NCI-H460 (cell line): ENCODE data around the gene WDR62. TPM values are rescaled to one million over a fixed set of nuclear protein-coding genes. Genes with fewer than 3 reads are reported as not detected.

ENCODE experiments used
- DNase-seq: peaks from one replicate; pipeline ENCODE4 v3.0.0-alpha.2; 2016; ENCODE audit warnings: low read depth; ENCODE audit errors: extremely low read depth
- polyA plus RNA-seq: library from polyadenylated mRNA; depleted of rRNA; stranded (reverse); fragments of >200 nt; gene quantifications from 2 replicates; pipeline ENCODE4 v1.2.3, GENCODE V29; 2014; cell fraction: nucleus; rRNA removed
- total RNA-seq: library from RNA; depleted of rRNA; stranded (reverse); fragments of >200 nt; shearing (Covaris generic); gene quantifications from 2 replicates; pipeline ENCODE4 v1.2.3, GENCODE V29; 2014; rRNA removed

The WDR62 gene
- total RNA-seq = 12.3 and 13.7 TPM in 2 replicates
- 77.5 and 87.0 TPM in 2 replicates for polyA plus RNA-seq

DNA sequence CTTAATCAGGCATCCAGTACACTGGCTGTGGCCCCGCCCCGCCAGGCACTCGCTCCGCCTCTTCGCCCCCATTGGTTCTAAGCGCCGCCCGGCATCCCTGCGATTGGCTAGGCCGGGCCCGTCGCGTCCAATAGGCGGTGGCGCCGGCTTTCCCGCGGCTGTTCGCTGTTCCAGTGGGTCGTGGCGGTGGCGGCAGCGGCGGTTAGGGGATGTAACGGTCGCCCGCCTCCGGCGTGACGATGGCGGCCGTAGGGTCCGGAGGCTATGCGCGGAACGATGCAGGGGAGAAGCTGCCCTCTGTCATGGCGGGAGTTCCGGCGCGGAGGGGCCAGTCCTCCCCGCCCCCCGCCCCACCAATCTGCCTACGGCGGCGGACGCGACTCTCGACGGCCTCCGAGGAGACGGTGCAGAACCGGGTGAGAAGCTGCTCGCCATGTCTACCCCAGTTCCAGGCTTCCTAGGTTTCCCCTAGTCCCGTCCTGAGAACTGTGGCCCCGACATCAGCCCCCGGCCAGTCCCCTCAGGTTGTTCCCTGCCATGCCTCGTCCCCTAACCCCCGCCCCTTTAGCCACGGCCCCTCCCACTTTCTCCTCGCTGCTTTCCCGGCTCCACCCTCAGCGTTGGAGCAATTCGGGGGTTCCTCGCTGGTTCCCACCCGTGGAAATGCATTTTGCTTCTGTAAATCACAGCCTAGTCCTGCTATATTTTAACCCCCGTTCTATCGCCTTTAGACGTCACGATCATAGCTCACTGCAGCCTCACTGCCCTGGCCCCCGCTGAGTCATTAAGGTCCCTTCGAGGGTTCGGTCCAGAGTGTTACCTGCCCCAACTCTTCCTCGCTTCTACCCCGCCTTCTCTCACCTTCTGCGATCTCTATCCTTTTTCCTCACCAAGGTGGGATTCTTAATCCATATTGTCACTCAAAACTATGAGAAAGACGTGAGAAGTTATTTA, at the start of gene WDR62:
WDR62 (plus strand) TSS at position 165 of the 954 bp plus-strand sequence; CDS start at position 240, 75 bp downstream.
- DNase-seq = peak; percentile 92

DNA sequence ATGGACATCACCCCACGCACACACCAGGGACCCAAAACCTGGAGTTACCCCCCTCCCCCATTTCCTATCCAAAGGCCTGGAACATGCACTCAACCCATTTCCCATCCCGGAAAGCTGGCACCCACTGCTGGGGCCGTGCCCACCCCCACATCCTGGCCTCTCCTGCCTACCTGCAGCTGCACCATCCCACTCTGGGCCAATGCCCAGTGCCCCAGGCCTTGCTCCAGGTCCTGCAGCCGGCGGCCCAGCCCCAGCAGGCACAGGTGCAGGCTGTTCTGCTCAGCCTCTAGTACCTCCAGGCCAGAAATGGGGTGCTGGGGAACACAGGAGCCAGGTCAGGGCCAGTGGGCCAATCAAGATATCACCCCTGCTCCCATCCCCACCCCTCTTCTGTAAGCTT, 47.7 kb upstream of the WDR62 start:
- DNase-seq = no peak

DNA sequence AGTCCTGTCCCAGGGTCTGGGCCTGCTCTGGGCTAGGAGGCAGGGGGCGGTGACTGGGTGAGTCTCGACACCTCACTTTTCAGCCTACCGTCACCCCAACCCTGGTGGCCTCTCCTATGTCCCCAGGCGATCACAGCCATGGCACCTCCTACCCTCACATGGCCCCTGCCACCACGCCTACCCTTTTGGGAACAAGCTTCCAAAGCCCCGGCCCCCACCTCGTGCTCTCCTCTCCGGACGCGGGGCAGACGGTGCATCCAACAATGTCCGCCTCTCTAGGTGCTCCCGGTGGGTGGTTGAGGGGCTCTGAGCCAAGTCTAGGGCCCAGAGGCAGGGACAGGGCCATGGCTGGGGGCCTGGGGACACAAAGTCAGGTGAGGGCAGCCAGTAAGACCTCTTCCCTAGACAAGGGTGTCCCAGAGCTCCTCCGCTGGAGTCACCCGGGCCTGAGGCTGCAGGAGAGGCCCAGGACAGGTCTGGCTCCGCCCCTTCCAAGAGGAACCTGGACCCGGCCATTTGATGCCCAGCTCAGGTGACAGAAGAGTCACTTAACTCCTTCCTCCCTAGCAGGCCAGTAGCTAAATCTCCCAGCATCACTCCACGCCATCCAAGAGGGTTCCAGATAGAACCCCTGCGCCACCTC, 46.2 kb upstream of the WDR62 start, which contains the start of gene SYNE4:
SYNE4 (minus strand) TSS at position 478 of the 643 bp plus-strand sequence; CDS start at position 346, 132 bp downstream.
- DNase-seq = no peak

- DNase-seq = peak; percentile 53
Observed at GRCh38 chr19:36009220-36009619, 45.5 kb upstream of the WDR62 start.

DNA sequence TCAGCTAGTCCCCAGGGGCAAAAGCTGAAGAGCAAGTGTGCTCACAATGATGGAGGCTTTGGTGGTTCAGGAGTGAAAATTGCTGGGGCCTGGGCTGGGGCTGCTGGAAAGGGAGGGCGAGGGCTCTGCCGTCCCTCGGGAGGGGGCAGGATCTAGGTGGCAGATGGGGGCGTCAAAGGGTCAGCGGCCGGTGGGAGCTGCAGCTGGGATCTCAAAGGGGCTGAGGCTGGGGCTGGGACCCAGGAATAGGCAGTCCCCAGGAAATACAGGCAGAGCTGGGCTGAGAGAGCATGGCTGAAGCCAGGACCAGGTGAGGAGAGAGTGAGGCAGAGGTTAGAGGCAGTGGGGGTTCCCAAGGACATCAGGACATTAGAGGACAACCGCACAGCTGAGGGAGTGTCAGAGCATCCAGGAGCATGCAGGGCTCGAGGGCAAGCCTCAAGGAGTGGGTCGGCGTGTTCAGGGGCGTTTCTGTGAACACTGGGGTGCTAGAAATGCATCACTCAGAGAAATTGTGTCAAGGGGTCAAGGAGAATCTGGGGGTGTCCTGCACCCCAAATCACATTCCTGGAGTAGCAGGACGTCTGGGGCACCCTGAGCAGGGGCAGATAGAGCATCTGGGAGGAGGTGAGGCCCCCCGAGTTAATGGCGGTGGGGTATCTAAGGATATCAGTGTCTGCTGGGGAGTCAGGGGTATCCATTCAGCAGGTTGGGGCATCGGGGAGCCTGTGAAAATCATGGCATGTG, 44.9 kb upstream of the WDR62 start:
- no peak for DNase-seq

DNA sequence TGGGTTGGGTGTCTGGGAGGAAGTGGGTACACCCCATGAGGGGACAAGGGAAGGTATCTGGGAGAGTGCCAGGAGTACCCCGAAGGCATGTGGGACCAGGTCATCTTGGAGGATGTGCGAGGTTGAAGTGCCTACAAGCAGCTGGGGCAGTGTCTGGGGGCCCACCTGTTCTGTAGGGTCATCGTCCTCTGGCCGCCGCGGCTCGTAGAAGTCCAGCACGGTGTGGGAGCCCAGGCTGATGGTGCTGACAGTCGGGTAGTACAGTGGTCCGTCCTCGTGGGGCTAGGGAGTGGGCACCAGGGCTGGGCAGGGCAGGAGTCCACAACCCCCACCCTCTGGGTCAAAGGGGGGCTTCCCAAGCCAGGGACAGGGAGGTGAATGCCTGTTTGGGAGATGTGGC, 44.3 kb upstream of the WDR62 start:
- no peak for DNase-seq

DNA sequence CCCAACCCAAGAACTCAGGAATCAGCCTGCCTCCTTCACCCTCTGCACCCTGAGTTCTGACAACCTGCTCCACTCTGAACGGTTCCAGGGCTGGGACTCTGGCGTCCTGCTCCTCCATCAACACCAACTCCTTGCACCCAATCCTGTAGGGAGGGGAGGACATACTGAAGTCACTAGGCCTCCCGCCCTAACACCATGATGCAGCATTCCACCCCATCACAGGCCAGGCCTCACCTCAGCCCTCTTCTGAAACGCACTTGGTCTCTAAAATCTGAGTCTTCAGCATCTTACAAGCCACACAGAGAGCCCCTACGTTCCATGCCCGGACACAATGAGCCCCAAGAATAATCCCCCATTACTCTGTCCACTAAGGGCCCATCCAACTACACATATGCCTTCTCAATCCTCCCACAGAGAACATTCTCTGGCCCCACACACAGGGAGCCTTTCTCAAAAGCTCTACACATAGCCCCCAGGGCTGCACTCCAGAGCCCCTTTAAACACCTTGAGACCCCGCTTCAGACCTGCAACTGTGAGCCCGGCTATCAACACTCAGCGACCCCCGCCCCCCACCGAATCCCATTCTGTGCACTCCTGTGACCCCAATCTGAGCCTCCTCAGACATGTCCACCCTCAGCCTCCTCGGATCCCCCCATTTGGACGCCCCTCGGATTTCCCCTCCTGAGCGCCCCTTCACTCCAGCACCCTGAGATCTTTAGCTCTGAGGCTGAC, 41.3 kb upstream of the WDR62 start:
- DNase-seq = no peak

- DNase-seq = peak; percentile 99
Observed at GRCh38 chr19:36014012-36014924, 40.4 kb upstream of the WDR62 start, which contains the start of gene ALKBH6. TSS of gene ALKBH6 (minus strand) at chr19:36014213. CDS start at chr19:36013397, 816 bp downstream.

GRCh38 chr19:36019061-36019670, 35.5 kb upstream of the WDR62 start:
- DNase-seq = no peak

GRCh38 chr19:36023432-36023831, 31.3 kb upstream of the WDR62 start:
- DNase-seq = no peak

- no peak for DNase-seq
Observed at GRCh38 chr19:36025541-36025940, 29.2 kb upstream of the WDR62 start.

- DNase-seq = no peak
Observed at GRCh38 chr19:36026091-36026876, 28.4 kb upstream of the WDR62 start.

GRCh38 chr19:36027696-36028095, 27.0 kb upstream of the WDR62 start:
- DNase-seq = no peak

DNA sequence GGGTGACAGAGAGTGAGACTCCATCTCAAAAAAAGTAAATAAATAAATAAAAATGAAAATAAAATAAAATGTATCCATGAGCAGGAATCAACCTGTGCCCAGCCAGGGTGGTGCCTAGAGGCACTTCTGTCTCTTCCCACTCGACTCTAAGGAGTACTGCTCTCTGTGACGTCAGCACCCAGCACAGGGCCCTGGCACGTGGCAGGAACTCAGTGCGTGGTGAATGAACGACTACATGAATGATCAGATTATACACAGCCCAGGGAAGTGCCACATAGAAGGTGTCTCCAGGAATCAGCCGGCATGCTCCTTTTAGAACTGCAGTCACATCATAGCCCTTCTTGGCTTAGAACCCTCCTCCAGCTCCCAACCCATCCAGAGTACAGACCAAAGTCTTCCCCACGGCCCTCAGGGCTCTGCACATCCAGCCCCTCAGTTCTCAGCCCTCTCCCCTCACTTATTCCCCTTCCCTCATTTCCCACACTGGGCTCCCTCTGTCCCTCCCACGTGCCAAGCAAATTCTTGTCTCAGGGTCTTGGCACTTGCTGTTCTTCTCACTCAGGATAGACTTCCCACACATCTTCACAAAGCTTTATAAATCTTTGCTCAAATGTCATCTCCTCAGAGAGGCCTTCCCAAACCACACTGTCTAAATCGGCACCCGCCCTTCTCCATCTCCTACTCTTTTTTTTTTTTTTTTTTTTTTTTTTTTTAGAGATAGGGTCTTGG, 26.2 kb upstream of the WDR62 start:
- no peak for DNase-seq

DNA sequence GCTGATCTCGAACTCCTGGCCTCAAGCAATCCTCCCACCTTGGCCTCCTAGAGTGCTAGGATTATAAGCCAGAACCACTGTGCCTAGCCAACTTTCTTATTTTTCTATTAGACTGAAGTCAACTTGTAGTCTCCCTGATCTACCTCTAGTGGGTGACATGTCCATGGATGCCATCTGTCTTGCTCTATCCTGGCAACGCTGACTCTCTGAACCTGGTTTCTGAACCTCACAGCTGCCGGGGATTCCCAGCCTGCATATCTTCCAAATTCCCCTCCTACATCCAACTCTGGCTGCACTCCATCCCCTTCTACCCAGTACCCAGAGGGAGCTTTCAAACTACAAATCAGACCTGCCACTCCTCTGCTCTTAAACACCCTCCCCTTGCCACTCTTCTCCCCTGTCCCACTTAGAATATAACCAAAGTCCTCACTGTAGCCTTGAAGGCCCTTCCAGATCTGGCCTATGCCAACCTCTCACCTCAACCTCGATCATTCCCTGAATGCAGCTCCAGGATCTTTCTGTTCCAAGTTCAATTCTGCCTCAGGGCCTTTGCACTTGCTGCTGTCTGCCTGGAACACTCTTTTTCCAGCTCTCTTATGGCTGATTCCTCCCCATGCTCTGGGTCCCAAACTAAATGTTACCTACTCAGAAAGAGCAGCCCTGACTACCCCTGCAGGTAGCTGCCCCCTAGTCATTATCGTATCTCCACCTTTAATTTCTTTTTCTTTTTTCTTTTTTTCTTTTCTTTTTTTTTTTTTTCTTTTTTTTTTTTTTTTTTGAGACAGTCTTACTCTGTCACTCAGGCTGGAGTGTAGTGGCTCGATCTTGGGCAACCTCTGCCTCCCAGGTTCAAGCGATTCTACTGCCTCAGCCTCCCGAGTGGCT, 24.2 kb upstream of the WDR62 start:
- no peak for DNase-seq

- no peak for DNase-seq
Observed at GRCh38 chr19:36031308-36031707, 23.4 kb upstream of the WDR62 start.
